Medulla oblongata (tissue), 1 donor: ENCODE data around the gene CR1.
A peak's percentile ranks its signal among the peaks of the same experiment; 100 is the strongest.
"Not testable (repeated sequence)": the region's sequence is repeated elsewhere in the genome, so short reads cannot be mapped to it uniquely, and the experiment has no call there.

Experiments
- DNase-seq: peaks from one replicate; pipeline ENCODE4 v3.0.0-alpha.2; 2015; ENCODE audit errors: extremely low spot score

CR1 gene

GRCh38 chr1:207672522-207673130 lies 176.7 kb downstream of the CR1 start:
- peak; percentile 74 for DNase-seq

- no peak for DNase-seq
Observed at GRCh38 chr1:207673399-207673798, 177.4 kb downstream of the CR1 start.

- no peak for DNase-seq
Observed at GRCh38 chr1:207676153-207676552, 180.2 kb downstream of the CR1 start.

GRCh38 chr1:207680590-207681388 lies 184.8 kb downstream of the CR1 start:
- not testable (repeated sequence) for DNase-seq

GRCh38 chr1:207682872-207683434 lies 187.0 kb downstream of the CR1 start:
- not testable (repeated sequence) for DNase-seq

- not testable (repeated sequence) for DNase-seq
Observed at GRCh38 chr1:207690551-207690950, 194.6 kb downstream of the CR1 start.

- no peak for DNase-seq
Observed at GRCh38 chr1:207691010-207691409, 195.1 kb downstream of the CR1 start.
